Brain microvascular endothelial cell (primary cell): ENCODE measurements around the gene FAM228B.

ENCODE experiments used
- DNase-seq: peaks from one replicate; pipeline ENCODE4 v3.0.0-alpha.2; 2020
- H3K27ac ChIP-seq: fragments of 250-450 bp; sonication (Bioruptor Pico); 2 replicates; pipeline ENCODE4 v1.5.1; 2020; ENCODE audit warnings: mild to moderate bottlenecking, moderate library complexity
- H3K27me3 ChIP-seq: fragments of 250-450 bp; sonication (Bioruptor Pico); replicated peaks from 2 replicates; pipeline ENCODE4 v1.5.1; 2020; ENCODE audit warnings: mild to moderate bottlenecking
- H3K36me3 ChIP-seq: fragments of 250-450 bp; sonication (Bioruptor Pico); replicated peaks from 2 replicates; pipeline ENCODE4 v1.5.1; 2020; ENCODE audit warnings: mild to moderate bottlenecking
- H3K4me3 ChIP-seq: 2 replicates; pipeline ENCODE4 v1.5.1; 2011; ENCODE audit warnings: low read depth, mild to moderate bottlenecking, control low read depth, low read length, moderate library complexity
- in situ Hi-C: cut with HindIII; loops from 2 replicates; pipeline ENCODE4 v1.10.0; 2017; ENCODE audit warnings: low sequenced_read_pairs, low pct_ligation_motif_present
- TF ChIP-seq, protein P1 (sequence below): IDR thresholded peaks from 2 replicates; pipeline ENCODE4 v1.5.1; 2011; ENCODE audit warnings: low read depth, mild to moderate bottlenecking, moderate library complexity, low read length, control low read depth, inconsistent platforms; ENCODE audit errors: missing control alignments

FAM228B gene

GRCh38 chr2:24159708-24160107 is 36.4 kb downstream of the FAM228B start:
- Histone ChIP-seq H3K4me3 (no peak overlapping the region), H3K27me3 (no peaks in the 10 kb centered on the region), H3K36me3 (no peaks in the 10 kb centered on the region), H3K27ac (no peak overlapping the region)
- TF ChIP-seq, protein P1, sequence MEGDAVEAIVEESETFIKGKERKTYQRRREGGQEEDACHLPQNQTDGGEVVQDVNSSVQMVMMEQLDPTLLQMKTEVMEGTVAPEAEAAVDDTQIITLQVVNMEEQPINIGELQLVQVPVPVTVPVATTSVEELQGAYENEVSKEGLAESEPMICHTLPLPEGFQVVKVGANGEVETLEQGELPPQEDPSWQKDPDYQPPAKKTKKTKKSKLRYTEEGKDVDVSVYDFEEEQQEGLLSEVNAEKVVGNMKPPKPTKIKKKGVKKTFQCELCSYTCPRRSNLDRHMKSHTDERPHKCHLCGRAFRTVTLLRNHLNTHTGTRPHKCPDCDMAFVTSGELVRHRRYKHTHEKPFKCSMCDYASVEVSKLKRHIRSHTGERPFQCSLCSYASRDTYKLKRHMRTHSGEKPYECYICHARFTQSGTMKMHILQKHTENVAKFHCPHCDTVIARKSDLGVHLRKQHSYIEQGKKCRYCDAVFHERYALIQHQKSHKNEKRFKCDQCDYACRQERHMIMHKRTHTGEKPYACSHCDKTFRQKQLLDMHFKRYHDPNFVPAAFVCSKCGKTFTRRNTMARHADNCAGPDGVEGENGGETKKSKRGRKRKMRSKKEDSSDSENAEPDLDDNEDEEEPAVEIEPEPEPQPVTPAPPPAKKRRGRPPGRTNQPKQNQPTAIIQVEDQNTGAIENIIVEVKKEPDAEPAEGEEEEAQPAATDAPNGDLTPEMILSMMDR: no peak
- DNase-seq: no peak
- in situ Hi-C loops: no loop called here

DNA sequence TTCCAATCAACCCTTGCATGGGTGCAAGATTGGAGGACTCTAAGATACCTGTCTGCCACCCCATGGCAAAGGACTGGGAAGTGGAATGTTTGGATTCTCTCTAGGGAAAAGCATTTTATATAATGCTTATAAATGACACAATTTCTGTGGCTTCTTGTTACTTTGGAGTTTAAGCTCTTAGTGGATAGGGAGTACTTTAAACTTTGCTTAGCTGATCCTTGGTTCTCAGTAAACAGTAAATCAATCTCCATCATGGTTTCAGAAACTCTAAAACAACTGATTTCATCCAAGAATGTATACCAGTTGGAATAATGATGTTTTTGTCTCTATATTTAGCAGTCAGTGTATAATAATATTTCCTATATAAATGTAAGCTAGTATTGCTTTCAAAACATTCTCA is 37.5 kb downstream of the FAM228B start:
- H3K4me3 ChIP-seq: no peak overlapping the region
- TF ChIP-seq, protein P1: no peak
- H3K27ac ChIP-seq: no peak overlapping the region
- in situ Hi-C loops: no loop called here
- no peaks in the 10 kb centered on the region for H3K27me3 ChIP-seq
- no peak for DNase-seq
- H3K36me3 ChIP-seq: no peaks in the 10 kb centered on the region

DNA sequence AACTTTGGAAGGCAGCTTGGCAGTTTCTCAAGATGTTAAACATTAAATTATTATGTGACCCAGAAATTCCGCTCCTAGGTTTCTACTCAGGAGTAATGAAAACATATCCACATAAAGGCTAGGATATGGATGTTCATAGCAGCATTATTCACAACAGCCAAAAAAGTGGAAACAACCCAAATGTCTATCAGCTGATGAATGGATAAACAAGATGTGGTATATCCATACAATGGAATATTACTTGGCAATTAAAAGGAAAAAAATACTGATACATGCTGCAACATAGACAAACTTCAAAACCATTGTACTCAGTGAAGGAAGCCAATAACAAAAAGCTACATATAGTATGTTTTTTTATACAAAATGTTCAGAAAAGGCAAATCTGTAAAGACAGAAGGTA is 39.2 kb downstream of the FAM228B start:
- in situ Hi-C loops: no loop called here
- Histone ChIP-seq H3K36me3 (no peaks in the 10 kb centered on the region), H3K27me3 (no peaks in the 10 kb centered on the region), H3K27ac (no peak overlapping the region), H3K4me3 (no peak overlapping the region)
- TF ChIP-seq, protein P1: no peak
- no peak for DNase-seq

- no peaks in the 10 kb centered on the region for H3K36me3 ChIP-seq
- TF ChIP-seq, protein P1: no peak
- H3K27me3 ChIP-seq: no peaks in the 10 kb centered on the region
- in situ Hi-C loops: no loop called here
- H3K27ac ChIP-seq: no peak overlapping the region
- DNase-seq: no peak
- H3K4me3 ChIP-seq: no peak overlapping the region
These were observed 39.9 kb downstream of the FAM228B start for GRCh38 chr2:24163186-24163585.

DNA sequence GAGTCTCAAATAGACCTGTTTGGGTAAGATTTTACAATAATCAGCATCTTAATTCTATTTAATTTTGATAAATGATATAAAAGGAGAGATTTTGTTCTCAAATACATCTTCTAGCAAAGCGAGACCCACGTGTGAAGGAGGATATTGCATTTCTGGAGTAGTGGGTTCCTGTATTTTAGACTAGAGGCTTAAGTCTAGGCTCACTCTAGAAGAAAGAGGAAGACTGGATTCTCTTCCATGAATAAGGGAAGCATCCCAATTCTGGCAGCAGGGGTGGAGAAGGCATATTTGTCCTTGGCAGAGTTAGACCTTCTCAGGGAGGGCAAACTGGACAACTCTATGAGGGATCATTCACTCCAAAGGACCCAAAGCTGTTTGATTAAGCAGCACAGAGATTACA is 40.3 kb downstream of the FAM228B start:
- Histone ChIP-seq H3K4me3 (no peak overlapping the region), H3K27me3 (no peaks in the 10 kb centered on the region), H3K36me3 (no peaks in the 10 kb centered on the region), H3K27ac (no peak overlapping the region)
- TF ChIP-seq, protein P1: no peak
- in situ Hi-C loops: no loop called here
- no peak for DNase-seq

GRCh38 chr2:24164416-24164973 is 41.2 kb downstream of the FAM228B start:
- in situ Hi-C loops: no loop called here
- H3K27ac ChIP-seq: no peak overlapping the region
- H3K36me3 ChIP-seq: no peaks in the 10 kb centered on the region
- no peak overlapping the region for H3K4me3 ChIP-seq
- TF ChIP-seq, protein P1: peak; percentile 79
- no peaks in the 10 kb centered on the region for H3K27me3 ChIP-seq
- DNase-seq: peak; percentile 1
